NCI-H2196 (cell line): ENCODE data around the gene ADGRG6.

ENCODE experiments used
- DNase-seq: peaks from one replicate; lab custom pipeline; 2025; ENCODE audit not compliant: unreplicated experiment; lab: John Stamatoyannopoulos, UW

Gene ADGRG6

GRCh38 chr6:142320366-142320765, 18.6 kb downstream of the ADGRG6 start:
- no peak for DNase-seq

DNA sequence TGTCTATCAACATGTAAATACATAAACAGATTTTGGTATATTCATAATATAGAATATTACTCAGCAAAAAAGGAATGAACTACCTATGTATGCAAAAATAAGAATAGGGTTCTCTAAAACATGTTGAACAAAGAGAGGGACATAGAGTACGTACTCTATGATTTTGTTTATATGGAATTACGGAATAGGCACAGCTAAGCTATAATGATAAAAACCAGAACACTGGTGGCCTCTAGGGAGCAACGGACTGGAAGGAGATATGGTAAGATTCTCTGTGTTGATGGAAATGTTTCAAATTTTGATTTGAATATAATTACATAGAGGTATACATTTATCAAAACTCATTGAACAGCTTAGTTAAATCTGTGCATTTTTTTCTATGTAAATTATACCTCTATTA, 19.6 kb downstream of the ADGRG6 start:
- no peak for DNase-seq

DNA sequence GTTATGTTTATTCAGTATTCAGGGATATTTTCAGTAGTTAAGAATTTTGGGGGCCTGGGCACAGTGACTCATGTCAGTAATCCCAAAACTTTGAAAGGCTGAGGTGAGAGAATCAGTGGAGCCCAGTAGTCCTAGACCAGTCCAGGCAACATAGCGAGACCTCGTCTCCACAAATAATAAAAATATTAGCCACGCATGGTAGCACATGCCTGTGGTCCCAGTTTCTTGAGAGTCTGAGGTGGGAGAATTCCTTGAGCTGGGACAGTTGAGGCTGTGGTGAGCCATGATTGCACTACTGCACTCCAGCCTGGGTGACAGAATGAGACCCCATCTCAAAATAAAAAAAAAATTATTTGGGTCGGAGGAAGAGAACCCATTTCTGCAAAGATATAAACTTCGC, 20.3 kb downstream of the ADGRG6 start:
- no peak for DNase-seq

DNA sequence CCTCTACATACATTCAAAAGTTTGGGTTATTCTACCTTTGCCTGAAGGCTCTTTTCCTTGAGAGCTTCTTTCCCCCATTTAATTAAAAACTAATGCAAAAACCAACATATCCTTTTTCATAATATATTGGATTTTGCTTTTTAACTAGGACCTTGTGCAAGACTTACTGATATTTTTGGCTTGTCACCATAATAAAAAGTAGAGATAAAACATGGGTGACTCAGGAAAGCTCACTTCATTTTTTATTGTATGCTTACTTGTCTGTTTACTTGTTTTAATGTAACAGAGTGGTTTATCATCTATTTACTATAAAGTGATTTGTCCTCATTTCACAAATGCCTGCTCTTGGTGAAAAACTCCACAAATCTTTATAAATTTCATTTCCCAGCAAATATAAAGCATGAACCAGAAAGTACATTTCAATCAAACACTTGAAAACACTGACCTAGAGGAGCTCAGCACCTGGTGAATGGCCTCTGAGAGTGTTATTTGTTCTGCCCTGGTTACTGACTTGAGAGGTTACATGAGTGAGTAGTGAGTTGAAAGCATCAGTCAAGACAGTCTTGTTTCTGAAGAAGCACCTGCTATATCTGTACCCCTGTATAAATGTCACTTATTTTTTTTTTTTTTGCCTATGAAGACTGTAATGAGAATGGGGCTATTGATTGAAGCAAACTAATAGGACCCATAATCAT, 20.8 kb downstream of the ADGRG6 start:
- DNase-seq = no peak

DNA sequence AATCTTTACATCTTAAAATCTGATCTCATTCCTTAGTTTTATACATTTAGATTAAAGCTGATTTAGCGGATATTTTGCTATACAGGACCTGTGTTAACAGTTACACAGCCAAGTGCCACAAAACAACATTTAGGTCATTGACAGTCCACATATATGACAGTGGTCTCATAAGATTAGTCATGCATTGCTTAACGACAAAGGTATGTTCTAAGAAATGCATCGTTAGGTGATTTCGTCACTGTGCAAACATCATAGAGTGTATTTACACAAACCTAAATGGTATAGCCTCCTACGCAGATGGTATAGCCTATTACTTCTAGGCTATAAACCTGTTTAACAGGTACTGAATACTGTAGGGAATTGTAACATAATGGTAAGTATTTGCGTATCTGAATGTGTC, 21.6 kb downstream of the ADGRG6 start:
- DNase-seq = no peak

GRCh38 chr6:142324111-142324510, 22.3 kb downstream of the ADGRG6 start:
- DNase-seq = no peak

DNA sequence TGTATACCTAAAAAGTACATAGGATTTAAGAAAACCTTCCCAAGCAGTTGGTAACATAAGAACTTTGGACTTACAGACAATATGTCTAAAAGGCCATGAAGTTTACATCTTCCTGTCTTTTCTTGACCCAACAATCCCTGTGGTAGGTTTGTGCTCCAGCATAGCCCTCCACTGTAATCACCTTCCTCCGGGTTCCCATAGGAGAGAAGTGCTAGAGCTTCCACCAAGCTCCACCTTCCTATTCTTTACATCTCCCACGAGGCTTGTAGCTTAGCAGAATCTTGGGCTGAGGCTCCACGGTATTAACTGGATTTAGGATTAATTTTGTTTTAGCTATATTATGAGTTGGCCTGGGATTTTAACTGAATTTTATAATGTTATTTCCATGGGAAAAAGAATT, 23.3 kb downstream of the ADGRG6 start:
- no peak for DNase-seq

GRCh38 chr6:142326540-142326939, 24.7 kb downstream of the ADGRG6 start:
- no peak for DNase-seq

DNA sequence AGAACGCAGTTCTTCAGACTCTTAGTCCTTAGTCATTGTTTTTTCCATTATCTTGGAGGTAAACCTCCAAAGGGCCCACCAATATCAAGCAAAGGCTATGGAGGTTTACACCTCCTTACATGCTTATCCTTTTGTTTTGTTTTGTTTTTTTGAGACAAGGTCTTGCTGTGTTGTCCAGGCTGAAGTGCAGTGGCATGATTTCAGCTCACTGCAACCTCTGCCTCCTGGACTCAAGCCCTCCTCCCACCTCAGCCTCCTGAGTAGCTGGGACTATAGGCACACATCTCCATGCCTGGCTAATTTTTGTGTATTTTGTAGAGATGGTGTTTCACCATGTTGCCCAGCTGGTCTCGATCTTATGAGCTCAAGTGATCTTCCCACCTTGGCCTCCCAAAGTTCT, 26.3 kb downstream of the ADGRG6 start:
- no peak for DNase-seq

- DNase-seq = no peak
Observed at GRCh38 chr6:142329486-142330113, 27.8 kb downstream of the ADGRG6 start.

DNA sequence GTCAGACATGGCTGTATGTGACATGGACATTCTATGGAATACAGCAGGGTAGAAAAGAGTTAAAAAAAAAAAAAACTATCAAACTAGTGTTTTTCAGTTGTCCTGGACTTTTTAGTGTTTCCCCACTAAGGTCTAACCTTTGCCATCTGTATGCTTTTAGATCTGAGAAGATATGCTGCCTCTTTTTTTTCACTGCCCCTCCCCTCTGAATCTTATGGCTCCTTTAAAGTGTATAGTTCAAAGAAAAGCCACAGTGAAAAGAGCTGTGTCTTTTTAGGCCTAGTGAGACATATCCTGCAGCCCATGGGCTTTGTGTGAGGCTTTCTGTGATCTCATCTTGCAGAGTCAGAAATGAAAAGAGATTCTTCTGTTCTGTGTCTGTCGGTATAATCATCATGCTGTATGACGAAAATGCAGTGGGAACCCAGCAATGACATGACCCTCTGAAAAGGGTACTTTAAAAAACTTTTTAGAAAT, 29.3 kb downstream of the ADGRG6 start:
- DNase-seq = no peak

GRCh38 chr6:142331601-142332000, 29.8 kb downstream of the ADGRG6 start:
- no peak for DNase-seq

- no peak for DNase-seq
Observed at GRCh38 chr6:142332393-142333098, 30.7 kb downstream of the ADGRG6 start.

- no peak for DNase-seq
Observed at GRCh38 chr6:142333431-142333830, 31.6 kb downstream of the ADGRG6 start.

DNA sequence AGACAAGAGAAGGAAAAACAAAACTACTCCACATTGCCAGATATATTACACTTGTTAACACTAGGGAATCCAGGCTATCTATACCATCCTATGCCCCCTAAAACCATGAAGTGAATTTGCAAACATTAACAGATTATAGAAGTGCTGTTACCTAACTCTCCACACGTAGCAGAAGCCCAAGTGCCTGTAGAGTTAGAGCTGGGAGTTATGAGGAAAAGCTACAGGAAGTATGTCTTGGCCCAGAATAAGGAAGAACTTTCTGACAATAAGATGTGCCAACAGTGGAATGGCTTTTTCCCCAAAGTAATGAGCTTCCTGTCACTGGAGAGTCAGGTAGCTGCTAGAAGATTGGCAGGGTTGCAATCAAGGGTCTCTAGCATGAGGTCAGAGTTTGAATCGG, 32.5 kb downstream of the ADGRG6 start:
- DNase-seq = no peak

DNA sequence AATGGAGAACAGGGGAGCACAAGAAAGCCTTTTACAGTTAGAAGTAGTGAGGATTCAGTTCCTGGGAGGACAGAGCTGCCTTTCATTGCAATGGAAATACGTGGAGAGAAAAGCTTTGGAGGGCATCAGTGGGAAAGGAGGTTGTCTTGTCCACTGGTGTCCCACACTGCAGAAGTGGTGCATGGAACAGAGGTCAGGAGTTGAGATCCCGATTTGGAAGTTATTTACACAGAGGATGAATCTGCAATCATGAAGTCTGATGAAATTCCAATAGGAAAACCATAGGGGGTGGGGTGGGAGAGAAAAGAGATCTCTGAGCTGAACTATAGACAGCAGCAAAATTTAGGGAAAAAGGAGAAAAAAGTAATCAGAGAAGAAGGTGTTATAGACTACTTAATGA, 33.6 kb downstream of the ADGRG6 start:
- no peak for DNase-seq

DNA sequence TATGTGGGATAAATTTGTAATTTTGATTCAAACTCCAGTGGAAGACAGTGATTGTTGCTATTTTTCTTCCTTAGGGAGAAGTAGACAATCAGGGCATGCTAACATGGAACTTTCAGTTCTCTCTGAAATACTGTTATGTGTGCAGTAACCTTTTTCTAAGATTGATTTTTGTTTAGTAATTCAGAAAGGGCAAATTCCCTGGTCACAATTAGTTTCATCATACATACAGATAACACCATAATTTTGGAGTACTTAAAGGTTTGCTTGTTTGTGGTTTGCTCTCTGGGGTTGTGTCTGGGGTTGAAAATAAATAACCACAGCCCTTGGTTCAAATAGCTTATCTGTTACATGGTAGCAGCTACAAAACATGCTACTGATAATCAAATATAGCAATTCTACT, 34.4 kb downstream of the ADGRG6 start:
- no peak for DNase-seq

DNA sequence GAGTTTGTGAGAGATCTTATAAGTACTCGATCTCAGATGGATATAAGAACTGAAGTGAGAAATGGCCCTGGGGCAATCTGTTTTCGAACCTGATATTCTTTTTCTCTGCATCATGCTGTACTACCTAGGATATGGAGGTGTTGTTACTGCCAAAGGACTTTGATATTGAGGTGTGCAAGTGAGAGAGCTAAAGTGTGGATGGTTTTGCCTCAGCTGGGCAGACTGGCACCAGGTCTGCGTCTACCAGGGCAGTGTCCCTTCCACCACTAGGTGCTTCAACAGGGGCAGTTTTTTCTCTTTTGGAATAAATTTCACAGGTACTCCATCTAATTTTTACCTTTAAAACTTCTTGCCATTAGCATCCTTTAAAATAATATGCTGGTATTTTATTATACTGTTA, 35.0 kb downstream of the ADGRG6 start:
- no peak for DNase-seq

DNA sequence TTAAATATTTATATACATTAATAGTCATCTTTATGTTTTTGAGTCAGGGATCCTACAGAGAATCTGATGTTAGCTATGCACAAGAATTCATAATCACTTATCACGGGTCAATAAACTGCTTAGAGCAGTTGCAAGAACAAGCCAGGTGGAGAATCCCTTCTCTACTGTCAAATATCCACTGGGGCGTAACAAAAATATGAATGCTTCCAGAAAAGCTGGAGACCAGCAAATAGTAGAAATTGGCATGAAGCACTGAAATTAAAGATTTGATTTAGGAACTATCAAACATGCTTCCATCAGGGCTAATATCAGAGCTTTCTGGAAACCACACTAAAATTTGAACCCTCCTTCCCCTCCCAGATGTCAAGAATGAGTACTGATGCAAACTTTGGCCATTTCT, 37.3 kb downstream of the ADGRG6 start:
- DNase-seq = no peak

- no peak for DNase-seq
Observed at GRCh38 chr6:142339968-142340658, 38.3 kb downstream of the ADGRG6 start.

DNA sequence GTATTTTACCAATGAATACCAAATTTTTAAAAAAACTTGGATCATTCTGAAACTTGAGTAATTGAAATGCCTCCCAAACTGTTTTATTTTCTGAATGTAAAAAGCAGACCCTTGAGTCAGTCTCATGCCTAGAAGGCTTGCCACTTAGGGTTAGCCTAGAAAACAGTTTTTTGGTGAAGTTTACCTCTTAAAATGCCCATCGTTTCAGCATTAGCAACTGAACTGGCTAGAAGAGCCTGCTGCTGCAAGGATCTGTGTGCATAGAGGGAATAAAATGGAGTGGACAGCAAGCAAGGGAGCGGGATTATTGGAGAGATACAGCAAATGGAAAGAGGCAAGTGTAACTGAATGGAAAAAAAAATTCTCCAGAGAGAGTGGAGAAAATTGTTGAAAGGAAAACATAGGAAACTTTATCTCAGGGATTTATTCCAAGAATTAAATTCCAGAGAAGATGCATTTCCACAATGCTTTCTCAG, 40.1 kb downstream of the ADGRG6 start:
- DNase-seq = no peak

- DNase-seq = no peak
Observed at GRCh38 chr6:142342986-142343385, 41.2 kb downstream of the ADGRG6 start.
